IPS-18c (cell line): ENCODE measurements around the gene GP5.

Experiments
- H3K4me3 ChIP-seq: 2 replicates; pipeline ENCODE4 v1.7.0; 2013; ENCODE audit warnings: low read depth, mild to moderate bottlenecking, low read length, moderate library complexity; ENCODE audit not compliant: insufficient read depth
- H3K9me3 ChIP-seq: one replicate; pipeline ENCODE4 v1.6.1; 2013; ENCODE audit warnings: mild to moderate bottlenecking, low read length, moderate library complexity; ENCODE audit not compliant: control insufficient read depth, insufficient read depth

Gene GP5

DNA sequence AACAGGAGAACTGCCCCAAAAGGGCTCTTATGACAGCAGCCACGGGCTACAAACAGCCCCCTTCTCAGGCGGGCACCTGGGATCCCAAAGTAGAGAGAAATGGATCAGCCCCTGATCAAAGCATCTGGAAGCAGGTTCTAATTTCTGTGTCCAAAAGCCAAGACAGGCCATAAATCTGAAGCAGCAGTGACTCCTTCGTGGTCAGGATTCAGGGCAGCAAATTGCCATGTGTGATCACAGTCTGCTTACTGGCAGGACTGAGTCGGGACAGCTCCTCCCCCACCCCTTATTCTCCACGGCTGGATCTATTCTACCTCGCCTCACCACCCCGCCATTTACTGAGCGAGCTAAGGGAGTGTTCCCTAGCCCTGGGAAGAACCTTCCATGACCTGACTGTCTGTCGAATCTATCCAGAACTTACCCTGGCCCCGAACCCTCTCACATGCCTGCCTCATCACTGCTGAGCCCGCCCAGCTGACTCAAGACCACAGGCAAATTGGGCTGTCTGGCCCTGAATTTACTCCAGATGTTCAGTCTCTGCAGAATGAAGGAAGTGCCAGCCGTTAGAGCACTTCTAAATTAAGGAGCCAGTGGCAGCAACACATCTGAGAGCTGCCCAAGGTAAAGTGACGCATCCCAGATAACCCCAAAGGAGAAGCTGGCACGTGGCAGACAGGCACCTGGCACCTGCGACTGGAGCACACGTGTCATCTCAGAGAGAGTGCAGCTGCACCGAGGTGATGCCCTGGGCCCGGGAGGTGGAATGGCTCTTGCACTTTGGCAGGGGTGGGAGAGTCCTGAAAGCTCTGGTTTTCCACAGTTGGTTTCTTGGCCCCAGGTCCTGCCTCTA, 30.8 kb downstream of the GP5 start:
- no peak overlapping the region for H3K4me3 ChIP-seq

DNA sequence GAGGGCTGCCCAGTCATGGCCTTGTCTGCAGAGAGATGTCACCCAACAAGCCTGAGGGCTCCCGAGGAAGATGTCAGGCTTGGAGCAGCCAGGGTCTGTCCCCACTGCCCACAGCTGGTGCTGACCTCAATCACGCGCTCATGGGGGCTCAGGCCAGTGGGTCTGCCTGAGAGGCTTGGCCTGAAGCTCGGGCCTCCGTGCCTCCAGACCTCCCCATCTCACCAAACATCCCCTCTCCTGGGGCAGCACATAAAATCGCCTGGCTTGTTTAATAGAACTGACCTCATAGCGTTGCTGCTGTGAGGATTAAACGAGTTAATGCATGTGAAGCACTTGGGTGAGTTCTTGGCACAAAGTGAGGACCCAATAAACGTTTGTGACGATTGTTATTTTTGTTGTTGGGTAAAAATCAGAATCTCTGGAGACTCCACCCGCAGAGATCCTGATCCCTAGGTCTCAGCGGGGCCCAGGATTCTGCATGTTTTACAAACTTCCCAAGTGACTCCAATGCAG, 33.0 kb downstream of the GP5 start:
- Histone ChIP-seq H3K4me3 (no peak overlapping the region), H3K9me3 (peaks cover 4% of the 10 kb centered on the region)

More for the DNA sequence above, 30.8 kb downstream of the GP5 start:
- H3K9me3 ChIP-seq, result peaks cover 4% of the 10 kb centered on the region

DNA sequence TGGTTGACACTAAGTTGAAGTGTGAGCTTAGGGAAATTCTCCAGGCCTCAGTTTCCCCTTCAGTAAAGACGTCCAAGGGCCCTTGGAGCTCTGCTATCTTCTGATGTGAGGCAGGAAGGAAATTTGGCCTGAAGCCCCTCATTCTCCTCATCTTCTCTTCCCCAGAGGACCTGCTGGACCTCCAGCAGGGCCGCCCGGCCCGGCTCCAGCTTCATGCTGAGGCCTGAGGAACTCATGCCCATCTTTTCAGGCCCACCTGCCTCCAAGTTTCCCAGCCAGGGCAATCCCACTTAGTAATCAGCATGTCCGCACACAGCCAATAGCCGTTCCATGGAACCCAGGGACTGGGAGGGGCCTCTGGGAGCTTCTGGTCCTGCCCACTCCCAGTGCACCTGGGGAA, 33.5 kb downstream of the GP5 start:
- peaks cover 4% of the 10 kb centered on the region for H3K9me3 ChIP-seq
- no peak overlapping the region for H3K4me3 ChIP-seq

DNA sequence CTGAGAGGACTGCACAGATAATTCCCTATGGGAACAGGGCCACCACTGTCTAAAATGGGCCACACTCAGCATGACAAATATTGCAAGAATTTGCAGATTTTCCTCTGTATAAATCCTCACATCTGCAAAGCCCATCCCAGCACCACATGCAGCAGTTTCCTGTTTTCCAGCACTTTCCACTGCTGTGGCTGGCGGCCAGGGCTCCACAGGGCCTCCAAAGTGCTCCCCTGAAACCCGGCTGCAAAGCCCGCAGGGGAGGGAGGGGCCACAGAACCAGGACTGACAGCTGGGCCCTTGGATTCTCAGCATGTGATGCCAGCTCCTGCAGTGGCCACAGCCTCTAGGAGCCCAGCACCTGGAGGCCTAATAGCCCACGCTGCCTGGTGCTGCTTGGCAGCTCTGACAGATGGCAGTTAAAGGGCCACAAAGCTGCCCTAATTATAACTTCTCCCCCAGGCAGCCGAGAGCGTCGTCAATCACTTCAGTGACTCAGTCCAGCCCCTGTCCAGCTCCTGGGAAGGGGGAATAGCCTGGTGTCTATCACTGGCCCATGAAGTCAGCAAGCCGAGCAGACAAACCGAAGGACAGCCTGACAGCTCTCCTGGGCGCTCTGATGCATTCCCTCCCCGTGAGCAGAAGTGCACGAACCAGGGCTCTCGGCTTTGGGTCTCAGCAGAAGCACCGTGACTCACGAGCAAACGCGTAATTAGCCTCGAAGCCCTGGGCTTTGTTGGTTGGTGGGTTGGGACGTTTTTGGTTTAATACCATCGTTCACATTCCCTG, 34.2 kb downstream of the GP5 start:
- Histone ChIP-seq H3K9me3 (peaks cover 4% of the 10 kb centered on the region), H3K4me3 (no peak overlapping the region)

DNA sequence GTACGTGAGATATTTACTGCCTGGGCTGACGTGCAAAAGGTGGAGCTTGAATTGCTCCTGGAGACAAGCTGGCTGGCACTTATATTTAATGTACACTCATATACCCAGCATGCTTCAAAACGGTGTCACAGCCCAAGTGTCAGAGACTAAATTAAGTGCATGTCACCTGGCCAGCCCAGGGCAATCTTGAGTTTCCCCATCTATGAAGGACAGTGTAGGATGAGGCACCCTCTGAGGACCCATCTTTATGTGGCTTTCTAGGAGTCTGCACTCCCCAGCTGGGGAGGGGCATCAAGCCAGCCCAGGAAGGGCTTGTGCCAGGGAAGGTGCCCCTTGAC, 34.8 kb downstream of the GP5 start:
- H3K4me3 ChIP-seq, result no peak overlapping the region

DNA sequence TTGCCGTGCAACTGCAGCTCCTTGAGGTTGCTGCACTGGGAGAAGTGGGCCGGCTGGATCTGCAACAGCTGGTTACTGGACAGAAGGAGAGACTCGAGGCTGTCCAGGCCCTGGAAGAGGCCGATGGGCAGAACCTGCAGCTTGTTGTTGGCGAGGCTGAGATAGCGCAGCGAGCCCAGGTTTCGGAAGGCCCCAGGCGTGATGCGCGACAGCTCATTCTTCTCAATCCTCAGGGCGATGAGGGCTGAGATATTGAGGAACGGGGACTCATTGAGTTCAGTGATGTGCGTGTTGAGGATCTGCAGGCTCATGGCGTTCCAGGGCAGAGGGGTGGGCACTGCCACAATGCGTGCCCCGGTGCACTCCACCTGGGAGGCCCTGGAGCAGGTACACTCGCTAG, 38.5 kb downstream of the GP5 start:
- Histone ChIP-seq H3K9me3 (peaks cover 4% of the 10 kb centered on the region), H3K4me3 (no peak overlapping the region)

More for the DNA sequence above, 34.8 kb downstream of the GP5 start:
- H3K9me3 ChIP-seq, result peaks cover 4% of the 10 kb centered on the region

DNA sequence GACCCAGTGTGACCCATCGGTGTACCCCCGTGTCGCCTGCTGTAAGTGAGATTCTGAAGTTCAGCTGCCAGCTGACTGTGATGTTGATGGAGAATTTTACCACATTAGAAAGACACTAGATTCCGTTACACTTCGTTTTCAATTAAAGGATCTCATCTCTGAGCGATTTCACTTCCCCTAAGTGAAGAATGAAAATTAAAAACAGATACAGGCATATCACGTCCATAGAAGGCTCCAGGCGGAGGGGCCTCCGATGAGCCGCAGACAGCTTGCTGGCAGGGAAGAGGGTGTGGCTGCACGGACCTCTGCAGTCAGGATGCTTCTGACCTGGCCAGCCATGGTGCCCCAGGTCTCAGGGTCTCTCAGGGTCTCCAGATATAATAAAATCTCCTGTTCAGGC, 41.4 kb downstream of the GP5 start:
- Histone ChIP-seq H3K9me3 (no peaks in the 10 kb centered on the region), H3K4me3 (no peak overlapping the region)

DNA sequence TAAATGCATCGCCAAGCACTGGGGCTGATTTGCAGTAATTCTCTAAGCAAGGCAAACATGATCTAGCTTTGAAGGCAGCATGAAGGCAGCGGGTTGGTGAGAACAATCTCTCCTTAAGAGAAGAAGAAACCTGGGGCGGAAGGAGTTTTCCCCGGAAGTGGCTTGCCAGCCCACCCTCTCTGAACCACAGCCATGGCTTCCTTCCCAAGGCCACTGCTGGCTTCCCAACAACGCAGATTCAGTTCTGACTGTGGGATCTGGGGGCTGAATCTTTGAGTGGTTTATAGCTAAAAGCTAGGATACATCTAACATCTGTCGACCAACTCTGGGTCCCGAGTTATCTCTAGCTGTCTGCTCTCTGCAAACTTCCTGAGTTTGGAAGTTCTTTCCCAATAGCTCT, 43.7 kb downstream of the GP5 start:
- Histone ChIP-seq H3K4me3 (no peak overlapping the region), H3K9me3 (no peaks in the 10 kb centered on the region)

DNA sequence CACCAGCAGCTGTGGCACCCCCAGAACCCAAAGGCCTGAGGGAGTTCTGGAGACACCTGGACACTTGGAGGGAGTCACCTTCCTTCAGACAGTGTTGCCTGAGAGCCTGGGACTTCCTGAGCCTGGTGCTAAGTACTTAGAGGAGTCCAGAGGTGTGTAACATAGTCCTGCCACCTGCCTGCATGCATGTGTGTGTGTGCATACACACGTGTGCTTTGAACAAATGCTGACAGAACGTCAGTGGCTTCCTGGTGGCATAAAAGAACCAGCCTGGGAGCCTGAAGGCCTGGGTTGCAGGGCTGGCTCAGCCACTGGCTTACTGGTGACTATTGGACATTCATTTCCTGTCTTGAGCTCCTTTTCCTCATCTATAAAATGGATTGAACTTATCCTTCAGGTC, 44.8 kb downstream of the GP5 start:
- Histone ChIP-seq H3K9me3 (no peaks in the 10 kb centered on the region), H3K4me3 (no peak overlapping the region)

DNA sequence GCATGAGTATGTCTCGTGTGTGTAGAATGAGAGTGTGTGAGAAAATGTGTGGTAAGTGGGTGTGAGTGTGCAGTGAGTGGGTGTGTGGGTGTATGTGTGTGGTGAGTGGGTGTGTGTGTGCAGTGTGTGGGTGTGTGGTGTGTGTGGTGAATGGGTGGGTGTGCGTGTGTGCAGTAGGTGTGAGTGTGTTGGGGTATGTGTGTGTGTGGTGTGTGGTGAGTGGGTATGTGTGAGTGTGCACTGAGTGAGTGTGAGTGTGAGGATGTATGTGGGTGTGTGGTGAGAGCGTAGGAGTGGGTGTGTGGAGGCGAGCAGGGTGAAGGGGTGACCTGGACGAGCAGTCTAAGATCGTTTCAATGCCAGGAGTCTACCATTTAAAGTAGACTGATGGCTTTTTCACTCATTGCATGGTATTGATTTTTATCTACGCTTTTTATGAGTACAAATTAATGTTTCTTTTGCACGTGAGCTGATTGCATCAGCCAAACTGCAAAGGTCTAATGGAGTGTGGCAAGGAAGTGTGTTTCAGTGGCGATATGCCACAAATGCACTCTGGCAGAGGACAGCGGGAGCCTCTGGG, 46.3 kb downstream of the GP5 start:
- H3K4me3 ChIP-seq, result no peak overlapping the region

DNA sequence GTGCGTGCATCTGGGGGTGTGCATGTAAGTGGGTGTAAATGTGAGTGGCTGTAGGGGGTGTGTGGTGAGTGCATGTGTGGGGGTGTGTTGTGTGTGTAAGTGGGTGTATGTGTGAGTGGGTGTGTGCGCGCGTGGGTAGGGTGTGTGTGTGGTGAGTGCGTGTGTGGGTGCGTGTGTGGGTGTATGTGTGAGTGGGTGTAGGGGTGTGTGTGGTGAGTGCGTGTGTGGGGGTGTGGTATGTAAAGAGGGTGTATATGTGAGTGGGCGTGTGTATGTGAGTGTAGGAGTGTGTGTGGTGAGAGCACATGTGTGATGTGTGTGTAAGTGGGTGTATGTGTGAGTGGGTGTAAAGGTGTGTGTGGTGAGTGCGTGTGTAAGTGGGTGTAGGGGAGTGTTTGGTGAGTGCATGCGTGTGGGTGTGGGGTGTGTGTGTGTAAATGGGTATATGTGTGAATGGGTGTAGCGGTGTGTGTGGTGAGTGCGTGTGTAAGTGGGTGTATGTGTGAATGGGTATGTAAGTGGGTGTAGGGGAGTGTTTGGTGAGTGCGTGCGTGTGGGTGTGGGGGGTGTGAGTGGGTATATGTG, 47.0 kb downstream of the GP5 start:
- no peaks in the 10 kb centered on the region for H3K9me3 ChIP-seq
- H3K4me3 ChIP-seq, result no peak overlapping the region

More for the DNA sequence above, 46.3 kb downstream of the GP5 start:
- H3K9me3 ChIP-seq, result no peaks in the 10 kb centered on the region

DNA sequence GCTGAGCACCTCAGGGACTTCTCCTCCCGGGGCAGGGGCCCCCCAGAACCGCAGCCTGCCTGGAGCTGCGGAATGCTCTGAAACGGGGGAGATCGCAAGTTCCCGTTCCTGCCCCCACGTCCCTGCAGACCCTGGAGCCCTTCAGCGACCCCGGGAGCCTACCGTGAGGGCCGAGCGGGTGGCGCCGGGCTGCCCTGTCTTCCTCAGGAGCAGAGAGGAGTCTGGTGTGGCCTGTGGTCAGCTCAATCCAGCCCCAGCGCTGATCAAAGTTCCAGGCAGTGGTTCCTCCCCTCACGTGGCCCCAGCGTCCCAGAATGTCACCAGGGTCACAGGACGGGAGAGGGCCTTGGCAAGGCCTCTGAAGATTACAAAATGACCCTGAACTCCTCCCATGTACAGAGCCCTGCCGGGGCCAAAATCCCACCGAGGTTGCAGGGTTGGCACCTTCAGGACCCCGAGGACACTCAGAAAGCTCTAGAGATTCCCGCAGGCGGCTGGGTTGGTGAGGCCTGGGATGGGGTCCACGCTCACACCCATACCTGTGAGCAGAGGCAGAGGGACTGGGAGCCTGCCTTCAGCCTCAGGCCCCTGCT, 47.9 kb downstream of the GP5 start, which contains the start of gene CPN2:
CPN2 (minus strand) TSS at position 249 of the 593 bp plus-strand sequence. CDS start 8,626 bp downstream, outside the sequence.
- H3K4me3 ChIP-seq, result no peak within 1 kb of the TSS

DNA sequence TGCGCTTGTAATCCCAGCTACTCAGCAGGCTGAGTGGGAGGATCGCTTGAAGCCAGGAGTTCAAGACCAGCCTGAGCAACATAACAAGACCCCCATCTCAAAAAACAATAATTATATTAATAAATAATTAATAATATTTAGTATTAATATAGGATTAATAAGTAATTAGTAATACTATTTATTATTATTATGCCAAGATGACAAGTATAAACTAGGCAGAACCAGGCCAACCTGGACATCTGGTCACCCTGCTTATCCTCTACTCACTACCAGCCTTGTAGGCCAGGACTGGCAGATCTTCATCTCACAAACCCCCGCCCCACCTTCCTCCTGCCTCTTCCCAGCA, 48.4 kb downstream of the GP5 start:
- H3K4me3 ChIP-seq, result no peak overlapping the region
- no peaks in the 10 kb centered on the region for H3K9me3 ChIP-seq

More for the DNA sequence above, 47.9 kb downstream of the GP5 start, which contains the start of gene CPN2:
- no peaks in the 10 kb centered on the region for H3K9me3 ChIP-seq

DNA sequence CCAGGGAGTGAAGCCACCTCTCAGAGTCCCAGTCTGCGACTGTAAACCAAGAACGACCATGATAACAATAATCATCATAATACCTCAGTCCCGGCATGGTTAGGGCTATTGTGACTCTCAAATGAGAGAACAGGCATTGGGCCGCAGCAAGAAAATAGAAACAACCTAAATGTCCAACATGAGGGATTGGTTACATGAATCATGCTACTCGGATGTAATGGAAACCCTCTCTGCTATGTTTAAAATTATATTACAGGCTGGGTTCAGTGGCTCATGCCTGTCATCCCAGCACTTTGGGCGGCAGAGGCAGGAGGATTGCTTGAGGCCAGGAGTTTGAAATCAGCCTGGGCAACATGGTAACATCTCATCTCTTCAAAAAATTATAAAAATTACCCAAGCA, 50.7 kb downstream of the GP5 start:
- Histone ChIP-seq H3K9me3 (no peaks in the 10 kb centered on the region), H3K4me3 (no peak overlapping the region)

DNA sequence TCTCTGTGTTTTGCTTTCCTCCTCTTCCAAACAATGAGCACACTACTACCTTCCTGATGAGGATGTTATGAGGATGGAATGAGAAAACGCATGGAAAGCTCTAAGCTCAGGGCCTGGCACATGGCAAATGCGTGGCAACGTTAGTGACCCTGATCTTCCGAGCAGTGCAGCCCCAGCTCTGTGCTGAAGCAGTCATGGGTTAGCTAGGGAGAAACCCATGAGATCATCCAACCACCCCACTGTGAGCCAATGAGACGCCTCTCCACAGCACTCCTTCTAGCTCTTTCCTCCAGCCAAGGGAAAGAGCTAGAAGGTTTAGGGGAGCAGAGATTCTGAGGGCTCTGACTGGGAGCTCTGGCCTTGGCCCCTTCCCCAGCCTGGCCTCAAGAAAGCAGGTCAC, 52.4 kb downstream of the GP5 start:
- Histone ChIP-seq H3K4me3 (no peak overlapping the region), H3K9me3 (no peaks in the 10 kb centered on the region)

DNA sequence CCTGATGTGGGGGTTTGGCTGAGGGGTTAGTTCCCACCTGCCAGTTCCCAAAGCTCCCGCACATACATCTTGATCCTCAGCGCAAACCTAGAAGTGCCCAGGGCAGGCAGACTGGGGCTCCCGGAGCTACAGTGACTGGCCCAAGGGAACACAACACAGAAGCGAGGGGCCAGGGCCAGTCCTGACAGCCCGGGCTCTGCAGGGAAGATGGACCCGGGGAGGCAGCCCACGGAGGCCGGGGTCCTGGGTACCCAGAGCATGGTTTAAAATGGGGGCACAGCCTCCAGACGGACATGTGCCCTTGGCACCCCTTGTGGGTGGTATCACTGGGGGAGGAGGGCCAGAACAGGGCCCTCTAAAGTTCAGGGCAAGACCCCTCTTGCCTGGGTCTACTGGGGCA, 53.0 kb downstream of the GP5 start:
- no peaks in the 10 kb centered on the region for H3K9me3 ChIP-seq

More for the DNA sequence above, 53.0 kb downstream of the GP5 start:
- H3K4me3 ChIP-seq, result no peak overlapping the region
